GM18951 (cell line): Measurements from ENCODE around the gene AOAH.

Experiments used
- POLR2A ChIP-seq: IDR thresholded peaks from 4 replicates; pipeline ENCODE4 v1.6.1; 2011; ENCODE audit warnings: mild to moderate bottlenecking; ENCODE audit not compliant: insufficient read length, insufficient read depth; ENCODE audit errors: extremely low read depth
- in situ Hi-C: fragments of 300-500 bp; cut with MboI; formaldehyde crosslinking; loops from one replicate; pipeline ENCODE4 v1.12.0; 2022; ENCODE audit warnings: low sequenced_read_pairs, mixed read lengths, inconsistent platforms; ENCODE audit not compliant: unreplicated experiment

The AOAH gene

GRCh38 chr7:36692456-36692855 lies 31.8 kb downstream of the AOAH start:
- no peak for TF ChIP-seq POLR2A
- in situ Hi-C loops = no loop called here

GRCh38 chr7:36691983-36692382 lies 32.3 kb downstream of the AOAH start:
- no peak for TF ChIP-seq POLR2A
- in situ Hi-C loops = no loop called here

- TF ChIP-seq POLR2A = no peak
- in situ Hi-C loops = no loop called here
Observed at GRCh38 chr7:36690514-36691187, 33.6 kb downstream of the AOAH start.

- in situ Hi-C loops = no loop called here
- no peak for TF ChIP-seq POLR2A
Observed at GRCh38 chr7:36690041-36690440, 34.3 kb downstream of the AOAH start.

DNA sequence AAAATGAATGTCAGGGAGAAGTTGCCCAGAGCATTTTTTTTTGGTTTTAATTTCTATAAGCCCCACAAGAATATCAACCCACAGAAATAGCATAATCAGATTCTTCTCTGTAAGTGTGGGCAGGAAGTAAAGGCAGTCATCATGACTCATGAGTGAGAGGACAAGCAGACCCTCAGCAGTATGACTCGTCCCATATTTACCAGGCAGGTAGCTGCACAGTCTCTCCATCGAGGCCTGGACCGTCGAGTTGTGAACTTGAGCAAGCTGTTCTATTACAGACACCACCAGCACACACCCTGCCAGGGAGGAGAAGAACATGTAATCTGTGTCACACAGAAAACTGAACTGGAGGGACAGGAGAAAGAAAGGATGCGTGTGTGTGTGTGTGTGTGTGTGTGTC lies 37.8 kb downstream of the AOAH start:
- in situ Hi-C loops = no loop called here
- TF ChIP-seq POLR2A = no peak

DNA sequence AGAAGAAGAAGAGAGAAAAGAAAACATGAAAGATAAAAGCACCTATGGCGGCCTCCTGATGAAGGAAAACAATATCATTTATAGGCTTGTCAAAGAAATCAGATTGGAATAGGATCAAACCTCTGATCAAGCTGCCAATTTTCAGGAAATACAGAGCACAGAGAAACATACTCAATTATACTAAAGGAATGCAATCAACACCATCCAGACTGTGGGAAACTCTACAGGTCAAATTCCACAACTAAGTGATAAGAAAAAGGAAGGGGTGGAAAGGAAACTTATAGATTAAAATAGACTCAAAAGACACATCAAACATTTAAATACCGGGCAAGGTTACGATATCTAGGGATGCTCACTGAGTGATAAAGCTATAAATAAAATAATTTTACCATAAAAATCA lies 39.3 kb downstream of the AOAH start:
- in situ Hi-C loops = no loop called here
- no peak for TF ChIP-seq POLR2A

- in situ Hi-C loops = no loop called here
- TF ChIP-seq POLR2A = no peak
Observed at GRCh38 chr7:36683695-36684357, 40.5 kb downstream of the AOAH start.

DNA sequence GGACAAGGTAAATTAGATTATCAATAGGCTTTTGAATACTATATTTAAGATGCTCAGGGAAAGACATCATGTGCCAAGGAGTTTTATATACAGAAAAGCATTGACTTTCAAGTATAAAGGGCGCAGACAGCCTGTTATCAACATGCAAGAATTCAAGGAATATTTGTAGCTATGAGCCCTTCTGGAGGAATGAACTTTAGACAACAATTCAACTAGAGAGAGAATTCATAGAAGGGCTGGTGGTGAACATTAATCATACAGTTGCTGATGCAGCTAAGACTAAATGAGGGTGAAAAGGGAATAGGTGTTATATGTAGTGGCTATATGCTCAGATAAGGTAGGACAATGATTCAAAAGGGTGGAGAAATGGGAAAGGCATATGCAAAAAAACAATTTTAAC lies 41.2 kb downstream of the AOAH start:
- in situ Hi-C loops = no loop called here
- no peak for TF ChIP-seq POLR2A

- TF ChIP-seq POLR2A = no peak
- in situ Hi-C loops = no loop called here
Observed at GRCh38 chr7:36682102-36682501, 42.2 kb downstream of the AOAH start.

DNA sequence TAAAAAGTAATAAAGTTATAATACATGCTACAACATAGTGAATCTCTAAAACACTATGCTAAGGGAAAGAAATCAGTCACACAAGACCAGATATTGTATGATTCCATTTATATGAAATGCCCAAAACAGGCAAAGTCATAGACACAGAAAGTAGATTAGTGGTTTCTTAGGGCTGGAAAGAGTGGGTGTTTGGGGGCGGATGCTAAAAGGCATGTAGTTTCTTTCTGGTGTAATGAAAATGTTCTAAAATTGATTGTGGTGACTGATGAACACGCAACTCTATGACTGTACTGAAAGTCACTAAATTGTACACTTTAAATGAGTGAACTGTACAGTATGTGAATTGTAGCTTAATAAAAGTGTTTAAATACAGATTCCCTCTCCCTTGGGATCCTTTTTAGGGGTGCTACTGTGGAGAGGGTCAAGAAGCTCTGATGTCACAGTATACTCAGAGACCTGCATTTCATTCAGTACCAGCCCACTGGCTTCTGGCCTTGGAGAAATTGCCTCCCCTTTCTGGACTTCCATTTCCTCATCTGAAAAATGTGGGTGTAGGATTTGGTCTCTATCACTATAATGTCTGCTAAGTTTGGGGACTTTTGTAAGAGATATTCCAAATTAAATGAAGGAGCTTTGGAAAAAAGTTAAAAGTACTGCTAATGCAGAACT lies 46.4 kb downstream of the AOAH start:
- in situ Hi-C loops = no loop called here
- no peak for TF ChIP-seq POLR2A

GRCh38 chr7:36673703-36674102 lies 50.6 kb downstream of the AOAH start:
- in situ Hi-C loops = no loop called here
- TF ChIP-seq POLR2A = no peak

DNA sequence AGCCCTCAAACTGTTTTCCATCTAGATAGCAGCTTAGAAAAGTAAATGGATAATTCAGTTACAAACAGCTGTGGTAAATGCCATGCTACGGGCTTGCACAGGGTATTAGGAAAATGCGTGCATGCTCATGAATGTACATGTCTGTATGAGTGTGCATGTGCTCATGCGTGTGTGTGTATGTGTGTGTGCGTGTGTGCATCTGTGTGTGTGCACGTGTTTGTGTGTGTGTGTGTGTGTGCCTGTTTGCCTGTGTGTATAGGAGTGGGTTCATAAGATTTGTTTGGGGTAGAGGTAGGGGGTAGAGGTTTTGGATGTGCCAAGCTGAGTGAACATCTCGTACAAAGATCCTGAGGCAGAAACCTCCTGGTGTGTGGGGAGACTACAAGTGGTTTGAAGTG lies 52.9 kb downstream of the AOAH start:
- no peak for TF ChIP-seq POLR2A
- in situ Hi-C loops = no loop called here

DNA sequence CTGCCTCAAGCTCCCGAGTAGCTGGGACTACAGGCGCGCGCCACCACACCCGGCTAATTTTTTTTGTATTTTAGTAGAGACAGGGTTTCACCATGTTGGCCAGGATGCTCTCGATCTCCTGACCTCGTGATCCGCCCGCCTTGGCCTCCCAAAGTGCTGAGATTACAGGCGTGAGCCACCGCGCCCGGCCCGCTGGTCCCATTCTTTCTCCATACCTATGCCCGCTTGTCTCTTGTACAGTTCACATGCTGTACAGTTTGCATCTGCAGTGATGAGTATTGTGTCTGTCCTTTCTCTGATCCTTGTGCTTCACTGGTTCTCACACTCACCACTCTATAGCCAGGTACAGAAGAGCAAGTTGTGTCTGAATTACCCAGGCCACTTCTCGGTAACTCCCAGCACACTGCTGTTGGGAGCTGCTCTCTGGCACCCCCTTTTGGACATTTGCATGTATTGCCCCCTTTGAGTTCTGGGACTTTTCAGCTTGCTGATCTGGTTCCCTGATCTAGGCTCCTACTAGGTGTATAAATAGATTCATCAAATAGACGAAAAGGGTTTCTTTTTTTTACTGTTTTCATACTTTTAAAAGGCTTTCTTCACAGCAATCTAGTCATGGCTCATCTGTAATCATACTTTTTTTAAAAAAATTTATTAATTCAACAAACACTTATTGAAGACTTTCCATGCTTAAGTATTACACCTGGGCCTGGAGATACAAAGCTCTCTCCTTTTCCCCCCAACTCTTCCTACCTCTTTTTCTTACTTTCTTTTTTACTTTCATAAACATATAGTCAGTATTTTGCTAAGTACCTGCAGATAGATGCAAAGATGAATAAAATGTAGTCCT lies 53.5 kb downstream of the AOAH start:
- in situ Hi-C loops = no loop called here

More for the DNA sequence above, 53.5 kb downstream of the AOAH start:
- TF ChIP-seq POLR2A = no peak
